ENCODE measurements around the gene ANKRD13D.
A peak's percentile ranks its signal among the peaks of the same experiment; 100 is the strongest.

The ANKRD13D gene

DNA sequence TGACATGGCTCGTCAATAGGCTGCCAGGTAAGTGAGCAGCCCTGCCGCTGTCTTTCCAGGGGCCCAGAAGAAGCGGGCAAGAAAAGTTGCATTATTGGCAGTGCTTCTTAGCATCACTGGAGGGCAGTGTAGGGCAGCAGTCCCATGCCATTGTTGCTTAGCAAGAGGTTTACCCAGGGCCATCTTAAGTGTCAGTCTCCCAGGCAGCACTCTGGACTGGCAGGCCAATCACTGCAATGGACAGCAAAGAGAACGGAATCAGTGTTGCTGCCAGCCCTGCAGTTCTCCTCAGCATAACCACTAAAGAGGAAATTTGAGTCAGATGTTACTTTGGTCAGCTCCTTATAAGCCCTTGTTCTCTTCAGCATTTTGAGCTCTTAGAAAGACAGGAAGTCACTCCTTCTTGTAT, 36.3 kb upstream of the ANKRD13D start:
- H3K4me2 ChIP-seq (ENCODE audit: low read length) = no peak overlapping the region
- H3K36me3 ChIP-seq (ENCODE audit: control insufficient read depth, low read length) = peaks cover 94% of the 10 kb centered on the region
- H3K27ac ChIP-seq (ENCODE audit: low read depth, low read length) = no peak overlapping the region
- H3K4me3 ChIP-seq (ENCODE audit: low read length) = no peak overlapping the region
- no peaks in the 10 kb centered on the region for H3K27me3 ChIP-seq (ENCODE audit: control insufficient read depth, low read length)
- no peaks in the 10 kb centered on the region for H3K79me2 ChIP-seq (ENCODE audit: control insufficient read depth, low read length)
- H4K20me1 ChIP-seq (ENCODE audit: control insufficient read depth, insufficient read depth, low read depth, low read length) = 0 out of 2 replicates have a peak, but pooled peaks cover 3% of the 10 kb centered on the region
- 0 out of 2 replicates have a peak, but pooled peaks cover 2% of the 10 kb centered on the region for H3K4me1 ChIP-seq (ENCODE audit: control insufficient read depth, low read length)
- no peaks in the 10 kb centered on the region for H3K9me3 ChIP-seq (ENCODE audit: control insufficient read depth, insufficient read depth, low read length)
- TF ChIP-seq, protein P1, sequence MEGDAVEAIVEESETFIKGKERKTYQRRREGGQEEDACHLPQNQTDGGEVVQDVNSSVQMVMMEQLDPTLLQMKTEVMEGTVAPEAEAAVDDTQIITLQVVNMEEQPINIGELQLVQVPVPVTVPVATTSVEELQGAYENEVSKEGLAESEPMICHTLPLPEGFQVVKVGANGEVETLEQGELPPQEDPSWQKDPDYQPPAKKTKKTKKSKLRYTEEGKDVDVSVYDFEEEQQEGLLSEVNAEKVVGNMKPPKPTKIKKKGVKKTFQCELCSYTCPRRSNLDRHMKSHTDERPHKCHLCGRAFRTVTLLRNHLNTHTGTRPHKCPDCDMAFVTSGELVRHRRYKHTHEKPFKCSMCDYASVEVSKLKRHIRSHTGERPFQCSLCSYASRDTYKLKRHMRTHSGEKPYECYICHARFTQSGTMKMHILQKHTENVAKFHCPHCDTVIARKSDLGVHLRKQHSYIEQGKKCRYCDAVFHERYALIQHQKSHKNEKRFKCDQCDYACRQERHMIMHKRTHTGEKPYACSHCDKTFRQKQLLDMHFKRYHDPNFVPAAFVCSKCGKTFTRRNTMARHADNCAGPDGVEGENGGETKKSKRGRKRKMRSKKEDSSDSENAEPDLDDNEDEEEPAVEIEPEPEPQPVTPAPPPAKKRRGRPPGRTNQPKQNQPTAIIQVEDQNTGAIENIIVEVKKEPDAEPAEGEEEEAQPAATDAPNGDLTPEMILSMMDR (IDR thresholded peaks at IDR 0.05; ENCODE audit: low read depth, low read length, poor library complexity, severe bottlenecking) = peak; percentile 52
- TF ChIP-seq EZH2phosphoT487 (IDR thresholded peaks at IDR 0.05; ENCODE audit: borderline replicate concordance, low read length) = no peak
- no peaks in the 10 kb centered on the region for H3K9me2 ChIP-seq (replicated peaks; ENCODE audit: control insufficient read depth, low read length)
- H3F3A ChIP-seq (ENCODE audit: control insufficient read depth, insufficient read depth) = peaks cover 18% of the 10 kb centered on the region

DNA sequence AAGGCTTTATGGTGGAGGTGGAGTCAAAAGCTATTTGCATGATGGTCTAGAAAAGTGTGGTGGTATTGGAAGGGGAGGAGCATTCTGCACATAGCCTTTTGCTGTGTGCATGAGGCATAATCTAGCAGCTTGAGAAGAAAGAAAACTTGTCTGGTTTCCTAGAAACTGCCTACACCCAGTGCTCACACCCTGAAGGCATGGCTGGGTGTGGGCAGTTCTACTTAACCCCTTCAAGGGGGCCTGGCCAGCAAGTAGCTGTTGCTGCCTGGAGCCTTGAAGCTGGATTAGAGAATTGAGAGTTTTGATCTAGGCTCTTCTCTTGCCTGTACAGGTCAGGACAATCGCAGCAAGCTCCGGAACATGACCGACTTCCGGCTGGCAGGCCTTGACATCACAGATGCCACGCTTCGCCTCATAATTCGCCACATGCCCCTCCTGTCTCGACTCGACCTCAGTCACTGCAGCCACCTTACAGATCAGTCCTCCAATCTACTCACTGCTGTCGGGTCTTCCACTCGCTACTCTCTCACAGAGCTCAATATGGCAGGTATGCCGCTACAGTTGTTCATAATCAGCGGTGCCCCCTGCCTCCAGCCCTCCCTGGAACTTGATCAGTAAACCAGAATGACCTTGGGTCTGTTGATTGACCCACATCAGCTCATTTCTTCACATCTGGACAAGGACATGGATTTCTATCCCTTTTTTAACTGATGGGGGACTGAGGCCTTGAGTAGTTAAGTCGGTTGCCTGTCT, 35.1 kb upstream of the ANKRD13D start:
- no peaks in the 10 kb centered on the region for H3K9me2 ChIP-seq (replicated peaks; ENCODE audit: control insufficient read depth, low read length)
- no peak overlapping the region for H3K4me3 ChIP-seq (ENCODE audit: low read length)
- TF ChIP-seq, protein P1 (IDR thresholded peaks at IDR 0.05; ENCODE audit: low read depth, low read length, poor library complexity, severe bottlenecking) = no peak
- TF ChIP-seq EZH2phosphoT487 (IDR thresholded peaks at IDR 0.05; ENCODE audit: borderline replicate concordance, low read length) = no peak
- H3F3A ChIP-seq (ENCODE audit: control insufficient read depth, insufficient read depth) = peaks cover 24% of the 10 kb centered on the region
- no peaks in the 10 kb centered on the region for H3K79me2 ChIP-seq (ENCODE audit: control insufficient read depth, low read length)
- H3K4me1 ChIP-seq (ENCODE audit: control insufficient read depth, low read length) = 0 out of 2 replicates have a peak, but pooled peaks cover 2% of the 10 kb centered on the region
- H3K27me3 ChIP-seq (ENCODE audit: control insufficient read depth, low read length) = no peaks in the 10 kb centered on the region
- peaks cover 82% of the 10 kb centered on the region for H3K36me3 ChIP-seq (ENCODE audit: control insufficient read depth, low read length)
- H4K20me1 ChIP-seq (ENCODE audit: control insufficient read depth, insufficient read depth, low read depth, low read length) = 0 out of 2 replicates have a peak, but pooled peaks cover 3% of the 10 kb centered on the region
- H3K27ac ChIP-seq (ENCODE audit: low read depth, low read length) = no peak overlapping the region
- H3K4me2 ChIP-seq (ENCODE audit: low read length) = no peak overlapping the region
- no peaks in the 10 kb centered on the region for H3K9me3 ChIP-seq (ENCODE audit: control insufficient read depth, insufficient read depth, low read length)

DNA sequence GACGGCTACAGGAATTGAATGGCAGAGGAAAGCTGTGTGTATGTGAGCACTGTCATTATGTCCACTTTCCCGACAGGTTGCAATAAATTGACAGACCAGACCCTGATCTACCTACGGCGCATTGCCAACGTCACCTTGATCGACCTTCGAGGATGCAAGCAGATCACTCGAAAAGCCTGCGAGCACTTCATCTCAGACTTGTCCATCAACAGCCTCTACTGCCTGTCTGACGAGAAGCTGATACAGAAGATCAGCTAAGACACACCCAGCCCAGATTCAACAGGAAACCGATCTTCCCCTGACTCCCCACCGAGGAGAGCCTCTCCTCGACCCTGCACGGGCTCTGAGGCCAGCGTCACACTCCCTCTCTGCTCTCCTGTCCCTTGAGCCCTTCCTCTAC, 34.3 kb upstream of the ANKRD13D start:
- Histone ChIP-seq H3K27me3 (ENCODE audit: control insufficient read depth, low read length) (no peaks in the 10 kb centered on the region), H3K36me3 (ENCODE audit: control insufficient read depth, low read length) (peaks cover 74% of the 10 kb centered on the region), H3K27ac (ENCODE audit: low read depth, low read length) (no peak overlapping the region), H3K4me2 (ENCODE audit: low read length) (no peak overlapping the region), H3K79me2 (ENCODE audit: control insufficient read depth, low read length) (no peaks in the 10 kb centered on the region), H3K4me1 (ENCODE audit: control insufficient read depth, low read length) (0 out of 2 replicates have a peak, but pooled peaks cover 2% of the 10 kb centered on the region), H4K20me1 (ENCODE audit: control insufficient read depth, insufficient read depth, low read depth, low read length) (0 out of 2 replicates have a peak, but pooled peaks cover 3% of the 10 kb centered on the region), H3K9me2 (replicated peaks; ENCODE audit: control insufficient read depth, low read length) (no peaks in the 10 kb centered on the region), H3K4me3 (ENCODE audit: low read length) (no peak overlapping the region), H3K9me3 (ENCODE audit: control insufficient read depth, insufficient read depth, low read length) (no peaks in the 10 kb centered on the region), H3F3A (ENCODE audit: control insufficient read depth, insufficient read depth) (peaks cover 24% of the 10 kb centered on the region)
- TF ChIP-seq, protein P1 (IDR thresholded peaks at IDR 0.05; ENCODE audit: low read depth, low read length, poor library complexity, severe bottlenecking) = no peak
- no peak for TF ChIP-seq EZH2phosphoT487 (IDR thresholded peaks at IDR 0.05; ENCODE audit: borderline replicate concordance, low read length)
